HEK293 (cell line): ENCODE measurements around the gene SH3RF3.
A peak's percentile ranks its signal among the peaks of the same experiment; 100 is the strongest.

Experiments used
- CTCF ChIA-PET: fragments of 350-600 bp; formaldehyde crosslinking; extraction: SDS; loops from one replicate; lab custom pipeline; 2021; ENCODE audit warnings: antibody characterized with exemption; lab: Yijun Ruan, JAX
- POLR2A ChIA-PET: fragments of 300-600 bp; formaldehyde crosslinking; extraction: SDS; loops from one replicate; lab custom pipeline; 2020; ENCODE audit warnings: antibody characterized with exemption, inconsistent platforms; lab: Yijun Ruan, JAX
- H3K27ac ChIP-seq: fragments of 200-500 bp; sonication (Bioruptor generic); 2 replicates; pipeline ENCODE4 v1.5.1; 2014; ENCODE audit warnings: low read depth, low read length, control low read depth, inconsistent platforms; ENCODE audit errors: extremely low read depth
- H3K36me3 ChIP-seq, 2 experiments: fragments of 200-500 bp in 1 of 2; sonication (Bioruptor generic) in 1 of 2; 1 replicate in 1 of 2; 2 replicates in 1 of 2; pipeline ENCODE4 v1.5.1; 2014 to 2017; ENCODE audit warnings: inconsistent platforms in 2 of 2, low read length in 2 of 2; ENCODE audit not compliant: control insufficient read depth in 2 of 2, insufficient read depth in 1 of 2
- H3K4me1 ChIP-seq: fragments of 200-500 bp; sonication (Bioruptor generic); 2 replicates; pipeline ENCODE4 v1.5.1; 2014; ENCODE audit warnings: mild to moderate bottlenecking, low read length, inconsistent platforms; ENCODE audit not compliant: control insufficient read depth, insufficient read depth
- H3K4me3 ChIP-seq: 2 replicates; pipeline ENCODE4 v1.5.1; 2011; ENCODE audit warnings: low read depth, mild to moderate bottlenecking, control low read depth, low read length, moderate library complexity
- H3K9me3 ChIP-seq: fragments of 200-500 bp; sonication (Bioruptor generic); 2 replicates; pipeline ENCODE4 v1.5.1; 2014; ENCODE audit warnings: low read depth, low read length, inconsistent platforms; ENCODE audit not compliant: control insufficient read depth, insufficient read depth
- EGR2 ChIP-seq: fragments of 450-650 bp; formaldehyde crosslinking; IDR thresholded peaks from 2 replicates; pipeline ENCODE4 v1.5.1; 2016; ENCODE audit warnings: low read depth, missing biosample characterization, missing genetic modification characterization
- KLF1 ChIP-seq: fragments of 450-650 bp; formaldehyde crosslinking; IDR thresholded peaks from 2 replicates; pipeline ENCODE4 v1.5.1; 2016; ENCODE audit warnings: missing biosample characterization, missing genetic modification characterization
- KLF8 ChIP-seq: fragments of 450-650 bp; formaldehyde crosslinking; IDR thresholded peaks from 2 replicates; pipeline ENCODE4 v1.5.1; 2016; ENCODE audit warnings: missing biosample characterization, missing genetic modification characterization
- WT1 ChIP-seq: fragments of 450-650 bp; formaldehyde crosslinking; IDR thresholded peaks from 2 replicates; pipeline ENCODE4 v1.5.1; 2016; ENCODE audit warnings: missing biosample characterization, missing genetic modification characterization
- YY2 ChIP-seq: fragments of 450-650 bp; formaldehyde crosslinking; IDR thresholded peaks from 2 replicates; pipeline ENCODE4 v1.5.1; 2016; ENCODE audit warnings: missing biosample characterization, missing genetic modification characterization
- ZBTB20 ChIP-seq: fragments of 450-650 bp; formaldehyde crosslinking; IDR thresholded peaks from 2 replicates; pipeline ENCODE4 v1.5.1; 2016; ENCODE audit warnings: missing biosample characterization, missing genetic modification characterization
- ZBTB21 ChIP-seq: fragments of 450-650 bp; formaldehyde crosslinking; IDR thresholded peaks from 2 replicates; pipeline ENCODE4 v1.5.1; 2017; ENCODE audit warnings: missing biosample characterization, missing genetic modification characterization
- ZBTB48 ChIP-seq: fragments of 450-650 bp; formaldehyde crosslinking; IDR thresholded peaks from 2 replicates; pipeline ENCODE4 v1.5.1; 2016; ENCODE audit warnings: missing biosample characterization, missing genetic modification characterization
- ZFHX2 ChIP-seq: fragments of 450-650 bp; formaldehyde crosslinking; conservative IDR thresholded peaks from 2 replicates; pipeline ENCODE4 v1.5.1; 2016; ENCODE audit warnings: missing biosample characterization, missing genetic modification characterization
- ZNF292 ChIP-seq: fragments of 450-650 bp; formaldehyde crosslinking; IDR thresholded peaks from 2 replicates; pipeline ENCODE4 v1.5.1; 2016; ENCODE audit warnings: low read depth, missing biosample characterization, missing genetic modification characterization, borderline replicate concordance
- ZNF558 ChIP-seq: fragments of 450-650 bp; formaldehyde crosslinking; IDR thresholded peaks from 2 replicates; pipeline ENCODE4 v1.5.1; 2016; ENCODE audit warnings: missing biosample characterization, missing genetic modification characterization
- ZNF785 ChIP-seq: fragments of 450-650 bp; formaldehyde crosslinking; IDR thresholded peaks from 2 replicates; pipeline ENCODE4 v1.5.1; 2016; ENCODE audit warnings: missing biosample characterization, missing genetic modification characterization
- ZNF792 ChIP-seq: fragments of 450-650 bp; formaldehyde crosslinking; IDR thresholded peaks from 2 replicates; pipeline ENCODE4 v1.5.1; 2016; ENCODE audit warnings: missing biosample characterization, missing genetic modification characterization
- TF ChIP-seq, protein P1 (sequence below): fragments of 450-650 bp; formaldehyde crosslinking; IDR thresholded peaks from 2 replicates; pipeline ENCODE4 v1.5.1; 2017; ENCODE audit warnings: missing biosample characterization, missing genetic modification characterization
- TF ChIP-seq, protein P2 (sequence below): fragments of 450-650 bp; formaldehyde crosslinking; IDR thresholded peaks from 2 replicates; pipeline ENCODE4 v1.5.1; 2016; ENCODE audit warnings: missing biosample characterization, missing genetic modification characterization
- TF ChIP-seq, protein P3 (sequence below): fragments of 450-650 bp; formaldehyde crosslinking; IDR thresholded peaks from 2 replicates; pipeline ENCODE4 v1.5.1; 2016; ENCODE audit warnings: missing biosample characterization, missing genetic modification characterization

SH3RF3 gene

DNA sequence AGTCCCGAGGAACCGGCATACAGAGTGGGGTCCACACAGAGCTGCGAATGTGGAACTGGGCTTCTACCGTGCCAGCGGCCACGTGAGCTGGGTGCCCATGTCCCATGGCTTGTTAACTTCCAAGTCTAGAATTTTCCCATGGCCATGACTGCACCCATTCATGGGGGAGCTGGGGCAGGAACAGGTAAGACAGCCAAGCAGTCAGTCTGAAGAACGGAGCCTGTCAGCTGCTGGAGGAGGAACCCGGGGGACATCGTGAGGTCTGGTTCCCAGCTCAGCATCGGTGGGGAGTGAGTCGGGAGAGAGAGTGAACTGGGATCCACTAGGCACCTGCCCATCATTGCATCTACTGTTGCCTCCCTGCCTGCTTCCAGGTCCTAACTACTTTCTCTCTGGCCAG is 86.9 kb downstream of the SH3RF3 start (continued):
- TF ChIP-seq, protein P1, sequence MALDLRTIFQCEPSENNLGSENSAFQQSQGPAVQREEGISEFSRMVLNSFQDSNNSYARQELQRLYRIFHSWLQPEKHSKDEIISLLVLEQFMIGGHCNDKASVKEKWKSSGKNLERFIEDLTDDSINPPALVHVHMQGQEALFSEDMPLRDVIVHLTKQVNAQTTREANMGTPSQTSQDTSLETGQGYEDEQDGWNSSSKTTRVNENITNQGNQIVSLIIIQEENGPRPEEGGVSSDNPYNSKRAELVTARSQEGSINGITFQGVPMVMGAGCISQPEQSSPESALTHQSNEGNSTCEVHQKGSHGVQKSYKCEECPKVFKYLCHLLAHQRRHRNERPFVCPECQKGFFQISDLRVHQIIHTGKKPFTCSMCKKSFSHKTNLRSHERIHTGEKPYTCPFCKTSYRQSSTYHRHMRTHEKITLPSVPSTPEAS (tag by site-specific recombination), result no peak
- no peak for TF ChIP-seq ZBTB20
- TF ChIP-seq ZNF785, result no peak
- no peak for TF ChIP-seq ZNF292 (tag by site-specific recombination)
- no peak for TF ChIP-seq ZNF558
- TF ChIP-seq ZNF792, result no peak
- TF ChIP-seq ZBTB21 (tag by site-specific recombination), result no peak
- no peak for TF ChIP-seq ZBTB48
- TF ChIP-seq WT1, result no peak

DNA sequence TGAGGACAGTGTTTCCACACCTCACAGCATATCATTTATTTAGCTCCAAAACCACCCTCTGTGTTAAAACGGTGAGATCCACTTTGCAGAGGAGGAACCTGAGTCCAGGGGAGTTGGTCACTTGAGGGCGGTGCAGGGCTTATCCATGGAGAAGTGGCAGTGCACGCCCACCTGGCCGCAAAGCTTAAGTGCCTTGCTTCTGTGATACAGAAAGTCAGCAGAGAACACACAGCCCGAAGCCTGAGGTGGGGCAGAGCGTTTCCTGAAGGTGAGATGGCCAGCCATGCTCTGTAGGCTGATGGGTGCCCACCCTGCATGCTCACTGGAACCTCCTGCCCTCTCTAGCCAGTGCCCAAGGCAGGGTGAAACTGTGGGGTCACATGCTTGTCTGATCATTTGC is 87.3 kb downstream of the SH3RF3 start:
- H3K27ac ChIP-seq, result no peak overlapping the region
- ChIA-PET POLR2A (no interaction called here), CTCF (interaction anchor here (1.2 to 1.4 kb wide), 3 partner anchors 45 to 294 kb away, joined by 4 to 5 read pairs (median 4); no protein-coding TSS in a partner anchor)
- H3K36me3 ChIP-seq, result no peaks in the 10 kb centered on the region
- no peak overlapping the region for H3K4me3 ChIP-seq
- H3K4me1 ChIP-seq, result peaks cover 33% of the 10 kb centered on the region
- TF ChIP-seq KLF8 (tag by site-specific recombination) (no peak), ZFHX2 (peak; percentile 41; the same call in 1 of the 2 replicates), KLF1 (peak; percentile 53), EGR2 (tag by site-specific recombination) (peak; percentile 54; the same call in 1 of the 2 replicates)
- TF ChIP-seq, protein P2, sequence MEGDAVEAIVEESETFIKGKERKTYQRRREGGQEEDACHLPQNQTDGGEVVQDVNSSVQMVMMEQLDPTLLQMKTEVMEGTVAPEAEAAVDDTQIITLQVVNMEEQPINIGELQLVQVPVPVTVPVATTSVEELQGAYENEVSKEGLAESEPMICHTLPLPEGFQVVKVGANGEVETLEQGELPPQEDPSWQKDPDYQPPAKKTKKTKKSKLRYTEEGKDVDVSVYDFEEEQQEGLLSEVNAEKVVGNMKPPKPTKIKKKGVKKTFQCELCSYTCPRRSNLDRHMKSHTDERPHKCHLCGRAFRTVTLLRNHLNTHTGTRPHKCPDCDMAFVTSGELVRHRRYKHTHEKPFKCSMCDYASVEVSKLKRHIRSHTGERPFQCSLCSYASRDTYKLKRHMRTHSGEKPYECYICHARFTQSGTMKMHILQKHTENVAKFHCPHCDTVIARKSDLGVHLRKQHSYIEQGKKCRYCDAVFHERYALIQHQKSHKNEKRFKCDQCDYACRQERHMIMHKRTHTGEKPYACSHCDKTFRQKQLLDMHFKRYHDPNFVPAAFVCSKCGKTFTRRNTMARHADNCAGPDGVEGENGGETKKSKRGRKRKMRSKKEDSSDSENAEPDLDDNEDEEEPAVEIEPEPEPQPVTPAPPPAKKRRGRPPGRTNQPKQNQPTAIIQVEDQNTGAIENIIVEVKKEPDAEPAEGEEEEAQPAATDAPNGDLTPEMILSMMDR (tag by site-specific recombination), result peak; percentile 41
- H3K9me3 ChIP-seq, result no peaks in the 10 kb centered on the region

DNA sequence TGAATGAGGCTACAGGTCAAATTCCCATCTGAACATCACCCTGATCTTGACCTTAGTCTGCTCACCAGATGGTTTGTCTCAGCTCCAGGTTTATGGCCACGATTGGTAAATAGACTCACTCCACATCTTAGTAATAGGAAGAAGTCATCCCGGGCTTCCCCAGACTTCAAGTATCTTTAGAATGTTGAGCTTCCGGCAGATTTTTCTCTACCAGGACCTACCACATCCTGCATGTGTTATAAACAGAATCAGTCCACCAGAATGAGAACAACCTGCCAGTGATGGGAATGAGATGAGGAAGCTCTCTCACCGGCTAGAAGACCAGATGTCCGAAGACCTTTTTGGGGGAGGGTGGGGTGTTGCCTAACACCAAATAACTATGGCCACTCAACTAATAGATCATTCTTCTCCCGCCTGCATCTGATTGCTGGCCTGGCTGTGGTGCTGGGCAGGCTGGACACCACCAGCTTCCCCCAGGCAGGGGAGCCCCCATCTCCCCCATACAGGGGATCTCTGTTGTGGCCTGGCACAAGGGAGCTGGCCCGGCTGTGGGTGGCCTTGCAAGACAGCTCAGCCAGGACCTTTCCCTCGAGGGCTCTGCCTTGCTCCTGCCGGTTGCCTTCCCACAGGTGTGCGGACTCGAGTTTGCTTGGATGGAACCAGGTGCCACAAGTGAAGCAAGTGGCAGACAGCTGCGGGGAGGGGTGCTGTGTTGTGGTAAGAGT is 88.5 kb downstream of the SH3RF3 start:
- peaks cover 33% of the 10 kb centered on the region for H3K4me1 ChIP-seq
- TF ChIP-seq YY2 (tag by site-specific recombination), result no peak
- TF ChIP-seq, protein P3, sequence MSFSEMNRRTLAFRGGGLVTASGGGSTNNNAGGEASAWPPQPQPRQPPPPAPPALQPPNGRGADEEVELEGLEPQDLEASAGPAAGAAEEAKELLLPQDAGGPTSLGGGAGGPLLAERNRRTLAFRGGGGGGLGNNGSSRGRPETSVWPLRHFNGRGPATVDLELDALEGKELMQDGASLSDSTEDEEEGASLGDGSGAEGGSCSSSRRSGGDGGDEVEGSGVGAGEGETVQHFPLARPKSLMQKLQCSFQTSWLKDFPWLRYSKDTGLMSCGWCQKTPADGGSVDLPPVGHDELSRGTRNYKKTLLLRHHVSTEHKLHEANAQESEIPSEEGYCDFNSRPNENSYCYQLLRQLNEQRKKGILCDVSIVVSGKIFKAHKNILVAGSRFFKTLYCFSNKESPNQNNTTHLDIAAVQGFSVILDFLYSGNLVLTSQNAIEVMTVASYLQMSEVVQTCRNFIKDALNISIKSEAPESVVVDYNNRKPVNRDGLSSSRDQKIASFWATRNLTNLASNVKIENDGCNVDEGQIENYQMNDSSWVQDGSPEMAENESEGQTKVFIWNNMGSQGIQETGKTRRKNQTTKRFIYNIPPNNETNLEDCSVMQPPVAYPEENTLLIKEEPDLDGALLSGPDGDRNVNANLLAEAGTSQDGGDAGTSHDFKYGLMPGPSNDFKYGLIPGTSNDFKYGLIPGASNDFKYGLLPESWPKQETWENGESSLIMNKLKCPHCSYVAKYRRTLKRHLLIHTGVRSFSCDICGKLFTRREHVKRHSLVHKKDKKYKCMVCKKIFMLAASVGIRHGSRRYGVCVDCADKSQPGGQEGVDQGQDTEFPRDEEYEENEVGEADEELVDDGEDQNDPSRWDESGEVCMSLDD, result no peak
- ChIA-PET POLR2A (interaction anchor here (1.4 kb wide), 1 partner anchor 10 kb away, joined by 3 read pairs; no protein-coding TSS in a partner anchor), CTCF (interaction anchor here (0.9 kb wide), 2 partner anchors 19 to 289 kb away, joined by 3 to 4 read pairs; no protein-coding TSS in a partner anchor)
- H3K27ac ChIP-seq, result no peak overlapping the region
- H3K36me3 ChIP-seq, result no peaks in the 10 kb centered on the region
- no peak overlapping the region for H3K4me3 ChIP-seq
- H3K9me3 ChIP-seq, result no peaks in the 10 kb centered on the region
